Mammary epithelial cell (primary cell): ENCODE data around the gene SLC4A3.

ENCODE experiments used
- CTCF ChIP-seq, 2 donors: IDR thresholded peaks in 1 of 2; conservative IDR thresholded peaks in 1 of 2; 2 replicates each; pipeline ENCODE4 v1.5.1; 2011 to 2012; ENCODE audit warnings: inconsistent platforms in 2 of 2, low read length in 2 of 2, mild to moderate bottlenecking in 2 of 2, control low read depth in 1 of 2, low read depth in 1 of 2; ENCODE audit not compliant: insufficient read depth in 1 of 2; ENCODE audit errors: extremely low read depth in 1 of 2
- EZH2 ChIP-seq: IDR thresholded peaks from 2 replicates; pipeline ENCODE4 v1.6.1; 2012; ENCODE audit warnings: low read length, inconsistent platforms, borderline replicate concordance

GRCh38 chr2:219630770-219631405 lies 3.5 kb downstream of the SLC4A3 start:
- TF ChIP-seq CTCF (conservative IDR thresholded peaks at IDR 0.05 in 1 of 2, IDR thresholded peaks at IDR 0.05 in 1 of 2; ENCODE audit: extremely low read depth in 1 of 2, insufficient read depth in 1 of 2, low read depth in 1 of 2, low read length in 2 of 2) (no peak), EZH2 (no peak)
